ENCODE measurements around the gene SP6. TPM values are rescaled to one million over a fixed set of nuclear protein-coding genes. Genes with fewer than 3 reads are reported as not detected.
A peak's percentile ranks its signal among the peaks of the same experiment; 100 is the strongest.

The SP6 gene
- total RNA-seq, 4 donors from 2014 or later: 0.74 to 1.7 (median 1.2) TPM

DNA sequence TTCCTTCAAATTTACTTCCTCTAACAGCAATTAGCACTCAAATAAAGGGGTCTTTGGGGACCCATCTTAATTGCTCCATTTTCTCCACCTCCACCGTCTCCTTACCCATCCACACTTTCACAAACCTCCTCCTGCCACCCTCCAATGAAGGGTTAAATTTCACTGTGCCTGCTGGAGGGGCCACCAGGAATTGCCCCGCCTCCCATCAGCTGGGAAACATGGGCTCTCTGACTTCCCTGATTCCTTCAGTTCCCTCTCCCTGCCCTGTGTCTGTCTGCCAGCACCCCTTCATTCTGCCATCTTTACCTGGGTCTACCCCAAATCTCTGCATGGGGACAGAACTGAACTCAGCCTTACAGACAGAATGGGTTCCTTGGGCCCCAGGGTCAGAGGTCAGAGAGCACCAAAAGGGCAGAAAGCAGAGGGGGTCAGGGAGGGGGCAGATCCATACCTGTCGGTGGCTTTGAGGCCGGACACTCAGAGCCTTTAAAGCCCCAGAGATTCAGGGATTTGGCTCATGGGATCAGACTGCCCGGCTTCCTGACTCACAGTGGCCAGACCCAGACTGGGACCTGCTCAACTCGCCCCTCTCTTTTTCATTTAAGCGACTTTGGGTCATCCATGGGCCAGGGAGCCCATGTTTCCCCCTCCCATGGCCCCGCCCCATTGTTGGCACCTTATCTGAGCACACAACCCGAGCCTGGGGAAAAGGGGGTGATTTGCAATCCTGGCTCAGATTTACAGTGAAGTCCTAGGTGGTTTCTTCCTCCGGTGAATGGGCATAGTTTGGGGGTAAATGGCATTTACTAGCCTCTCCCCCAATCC lies 27.5 kb upstream of the SP6 start:
- TF ChIP-seq CTCF (IDR thresholded peaks at IDR 0.05): no peak
- no peak for DNase-seq (ENCODE audit: low spot score)

GRCh38 chr17:47877368-47878034 lies 26.5 kb upstream of the SP6 start:
- DNase-seq (ENCODE audit: low spot score): no peak
- ATAC-seq (ENCODE audit: low FRiP score): no peak
- no peak for TF ChIP-seq CTCF (IDR thresholded peaks at IDR 0.05)

More for the DNA sequence above, 27.5 kb upstream of the SP6 start:
- no peak for ATAC-seq (ENCODE audit: low FRiP score)

GRCh38 chr17:47875011-47875985 lies 24.3 kb upstream of the SP6 start:
- no peak for DNase-seq (ENCODE audit: low spot score)
- no peak for TF ChIP-seq CTCF (IDR thresholded peaks at IDR 0.05)
- no peak for ATAC-seq (ENCODE audit: low FRiP score)

- ATAC-seq (ENCODE audit: low FRiP score): no peak
- no peak for DNase-seq (ENCODE audit: low spot score)
Measured at GRCh38 chr17:47873200-47874090, 22.5 kb upstream of the SP6 start.

GRCh38 chr17:47872651-47873161 lies 21.7 kb upstream of the SP6 start:
- DNase-seq (ENCODE audit: low spot score) (no peak), ATAC-seq (ENCODE audit: low FRiP score) (peak; percentile 49)
- no peak for TF ChIP-seq CTCF (IDR thresholded peaks at IDR 0.05)

More at GRCh38 chr17:47873200-47874090, 22.5 kb upstream of the SP6 start:
- no peak for TF ChIP-seq CTCF (IDR thresholded peaks at IDR 0.05)

Measured in omental fat pad (tissue), 4 donors.